Stimulated activated CD4-positive, alpha-beta T cell treated with anti-CD3 and anti-CD28 coated beads, TNF-alpha, amount 100 ng/mL, for 1 hour (primary cell): ENCODE data around the gene USP17L19.
"Not testable (repeated sequence)": the region's sequence is repeated elsewhere in the genome, so short reads cannot be mapped to it uniquely, and the experiment has no call there.

Experiments
- DNase-seq, 3 donors: peaks; one replicate each; pipeline ENCODE4 v3.0.0-alpha.2; 2020; ENCODE audit warnings: low read depth in 3 of 3, low spot score in 1 of 3

USP17L19 gene

GRCh38 chr4:9253078-9253477 is at the start of gene USP17L19:
Gene USP17L19 (plus strand): TSS chr4:9253378. CDS start chr4:9253378, 0 bp downstream.
- DNase-seq = not testable (repeated sequence)

GRCh38 chr4:9210357-9210756 is 42.8 kb upstream of the USP17L19 start, which contains the start of gene USP17L10:
Gene USP17L10 (plus strand): TSS chr4:9210657. CDS start chr4:9210657, 0 bp downstream.
- DNase-seq = not testable (repeated sequence)

- not testable (repeated sequence) for DNase-seq
These were observed 38.5 kb upstream of the USP17L19 start for GRCh38 chr4:9214701-9215100.

GRCh38 chr4:9215105-9215504 is 38.1 kb upstream of the USP17L19 start, which contains the start of gene USP17L11:
Gene USP17L11 (plus strand): TSS chr4:9215405. CDS start chr4:9215405, 0 bp downstream.
- DNase-seq = not testable (repeated sequence)

GRCh38 chr4:9219852-9220251 is 33.3 kb upstream of the USP17L19 start, which contains the start of gene USP17L12:
Gene USP17L12 (plus strand): TSS chr4:9220152. CDS start chr4:9220152, 0 bp downstream.
- not testable (repeated sequence) for DNase-seq

- DNase-seq = not testable (repeated sequence)
These were observed 28.6 kb upstream of the USP17L19 start, which contains the start of gene USP17L13 for GRCh38 chr4:9224596-9224995. Gene USP17L13 (plus strand): TSS chr4:9224896. CDS start chr4:9224896, 0 bp downstream.

GRCh38 chr4:9230249-9230648 is 22.9 kb upstream of the USP17L19 start:
- DNase-seq = not testable (repeated sequence)

- not testable (repeated sequence) for DNase-seq
These were observed 19.1 kb upstream of the USP17L19 start, which contains the start of gene USP17L15 for GRCh38 chr4:9234085-9234484. Gene USP17L15 (plus strand): TSS chr4:9234385. CDS start chr4:9234385, 0 bp downstream.

- not testable (repeated sequence) for DNase-seq
These were observed 14.7 kb upstream of the USP17L19 start for GRCh38 chr4:9238461-9238860.

GRCh38 chr4:9243579-9243978 is 9.6 kb upstream of the USP17L19 start, which contains the start of gene USP17L17:
Gene USP17L17 (plus strand): TSS chr4:9243879. CDS start chr4:9243879, 0 bp downstream.
- DNase-seq = not testable (repeated sequence)

- not testable (repeated sequence) for DNase-seq
These were observed 5.1 kb upstream of the USP17L19 start, which contains the start of gene USP17L18 for GRCh38 chr4:9247953-9248680. Gene USP17L18 (plus strand): TSS chr4:9248630. CDS start chr4:9248630, 0 bp downstream.

GRCh38 chr4:9257824-9258223 is 4.6 kb downstream of the USP17L19 start, which contains the start of gene USP17L20:
Gene USP17L20 (plus strand): TSS chr4:9258124. CDS start chr4:9258124, 0 bp downstream.
- not testable (repeated sequence) for DNase-seq

GRCh38 chr4:9262572-9262971 is 9.4 kb downstream of the USP17L19 start, which contains the start of gene USP17L21:
Gene USP17L21 (plus strand): TSS chr4:9262872. CDS start chr4:9262872, 0 bp downstream.
- not testable (repeated sequence) for DNase-seq

- DNase-seq = not testable (repeated sequence)
These were observed 14.1 kb downstream of the USP17L19 start, which contains the start of gene USP17L22 for GRCh38 chr4:9267319-9267718. Gene USP17L22 (plus strand): TSS chr4:9267619. CDS start chr4:9267619, 0 bp downstream.

- not testable (repeated sequence) for DNase-seq
These were observed 18.5 kb downstream of the USP17L19 start for GRCh38 chr4:9271719-9272118.
